HuH-7 (cell line): ENCODE measurements around the gene GALNT2.

ENCODE experiments used
- DNase-seq: peaks from one replicate; pipeline ENCODE4 v3.0.0; 2011; ENCODE audit warnings: low spot score

Gene GALNT2

DNA sequence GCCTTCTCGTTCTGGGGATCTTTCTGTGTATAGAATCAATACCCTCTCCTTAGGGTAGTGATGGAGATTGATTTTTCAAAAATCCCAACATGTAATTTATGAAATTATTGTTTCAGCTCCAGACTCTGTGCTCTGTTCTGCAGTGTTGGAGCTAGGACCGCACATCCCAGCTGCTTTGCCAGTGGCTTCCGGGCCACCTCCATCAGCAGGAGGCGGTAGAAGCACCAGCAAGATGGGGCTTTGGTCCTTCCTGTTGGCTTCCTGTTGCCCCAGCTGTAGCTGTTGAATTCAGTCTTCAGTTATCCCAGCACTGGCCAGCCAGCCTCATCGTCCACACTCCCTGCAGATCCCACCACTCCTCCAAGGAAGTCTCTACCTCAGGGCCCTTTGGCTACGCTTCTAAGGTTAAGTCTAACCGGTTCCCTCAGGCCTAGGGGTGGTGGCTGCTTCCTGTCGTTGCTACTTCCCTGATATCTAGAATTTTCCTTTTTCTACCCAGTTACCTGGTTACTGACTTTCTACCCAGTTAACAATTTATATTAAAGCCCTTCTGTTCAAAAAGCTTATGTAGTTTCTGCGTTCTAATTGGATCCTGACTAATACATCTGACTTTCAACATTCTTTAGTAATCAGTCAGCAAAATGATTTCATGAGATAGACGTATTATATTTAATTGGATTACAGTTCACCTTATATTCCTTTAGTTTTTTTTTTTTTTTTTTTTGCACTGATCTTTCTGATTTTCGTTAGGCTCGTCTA lies 24.6 kb downstream of the GALNT2 start:
- no peak for DNase-seq

DNA sequence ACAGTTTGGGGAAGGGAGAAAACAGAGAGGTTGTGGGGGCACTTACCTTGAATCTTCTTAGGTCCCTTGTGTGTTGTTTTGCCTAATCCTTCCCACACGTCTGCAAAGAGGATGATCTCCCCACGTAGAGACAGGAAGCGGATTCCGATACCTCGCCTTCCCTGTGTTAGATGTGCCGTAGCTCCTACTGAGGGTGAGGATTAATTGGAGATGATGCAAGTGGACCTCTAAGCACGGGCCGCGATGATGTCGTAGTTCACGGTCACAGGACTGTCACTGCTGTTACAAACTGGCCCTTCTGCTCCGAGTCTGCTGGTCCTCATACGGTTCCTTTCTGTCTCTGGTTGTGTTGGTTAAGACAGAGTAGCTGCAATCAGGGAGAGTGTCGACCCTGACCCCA lies 27.7 kb downstream of the GALNT2 start:
- DNase-seq = no peak

DNA sequence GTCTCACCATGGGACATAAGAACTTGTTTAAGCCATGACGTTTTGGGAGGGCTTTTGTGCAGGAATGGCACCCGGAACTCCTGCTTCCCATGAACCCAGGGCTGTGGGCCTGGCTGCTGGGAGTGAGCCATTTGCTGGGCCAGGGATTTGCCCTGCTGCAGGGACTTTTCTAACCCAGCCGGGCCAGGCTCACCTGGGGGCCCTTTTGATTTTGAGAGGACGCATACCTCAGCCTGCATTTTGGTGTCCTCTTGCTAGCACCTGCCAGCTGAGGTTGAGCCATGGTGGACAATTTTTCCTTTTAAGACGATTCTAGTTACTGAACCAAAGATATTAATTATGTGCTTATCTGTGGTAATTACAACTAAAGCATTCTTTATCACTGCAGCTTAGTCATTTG lies 28.9 kb downstream of the GALNT2 start:
- DNase-seq = no peak

DNA sequence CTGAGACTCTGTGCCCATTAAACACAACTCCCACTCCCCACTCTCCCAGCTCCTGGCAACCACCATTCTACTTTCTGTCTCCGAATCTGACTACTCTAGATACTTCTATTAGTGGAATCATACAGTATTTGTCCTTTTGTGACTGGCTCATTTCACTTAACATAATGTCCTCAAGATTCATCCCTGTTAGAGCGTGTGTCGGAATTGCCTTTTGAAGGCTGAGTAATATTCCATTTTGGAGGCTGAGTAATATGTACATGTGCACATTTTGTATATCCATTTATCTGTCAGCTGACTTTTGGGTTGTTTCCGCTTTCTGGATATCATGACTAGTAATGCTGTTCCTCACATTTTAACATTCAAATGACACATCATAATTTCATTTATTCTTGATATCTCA lies 30.3 kb downstream of the GALNT2 start:
- DNase-seq = no peak

DNA sequence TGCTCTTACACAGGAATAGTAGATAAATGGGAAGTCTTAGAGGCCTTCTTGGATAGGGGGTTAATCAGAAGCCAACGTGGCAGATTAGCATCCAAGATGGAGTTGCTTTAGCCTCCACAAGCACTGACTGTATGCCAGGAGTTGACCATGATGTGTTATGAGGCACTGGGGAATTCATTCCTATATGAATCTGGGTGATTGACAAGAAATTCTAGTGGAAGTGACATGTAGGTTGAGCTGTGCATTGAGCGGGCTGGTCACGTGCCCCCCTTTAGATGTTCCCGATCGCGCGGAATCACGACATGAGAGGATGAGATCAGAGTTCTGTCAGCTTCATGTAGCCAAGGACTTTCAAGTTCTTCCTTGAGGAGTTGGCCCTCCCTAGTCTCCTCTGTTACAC lies 31.7 kb downstream of the GALNT2 start:
- no peak for DNase-seq

DNA sequence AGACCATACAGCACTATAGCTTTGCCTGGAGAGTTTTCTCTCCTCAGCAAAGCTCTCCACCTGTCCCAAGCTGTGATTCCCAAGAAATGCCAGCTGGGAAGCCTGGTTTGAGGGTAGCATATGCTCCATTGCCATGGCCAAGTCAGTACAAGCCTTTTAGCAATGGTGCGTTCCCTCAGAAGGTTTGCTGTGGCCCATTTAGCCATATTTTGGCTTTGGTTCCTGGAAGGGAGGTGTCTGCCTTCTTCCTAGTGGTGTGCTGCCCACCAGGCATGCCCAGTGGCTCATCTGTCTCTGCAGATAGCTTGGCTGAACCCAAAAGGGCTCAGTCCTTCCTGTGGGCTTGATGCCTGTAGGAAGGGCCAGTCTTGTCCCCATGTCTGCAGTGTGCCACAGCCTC lies 32.4 kb downstream of the GALNT2 start:
- no peak for DNase-seq

DNA sequence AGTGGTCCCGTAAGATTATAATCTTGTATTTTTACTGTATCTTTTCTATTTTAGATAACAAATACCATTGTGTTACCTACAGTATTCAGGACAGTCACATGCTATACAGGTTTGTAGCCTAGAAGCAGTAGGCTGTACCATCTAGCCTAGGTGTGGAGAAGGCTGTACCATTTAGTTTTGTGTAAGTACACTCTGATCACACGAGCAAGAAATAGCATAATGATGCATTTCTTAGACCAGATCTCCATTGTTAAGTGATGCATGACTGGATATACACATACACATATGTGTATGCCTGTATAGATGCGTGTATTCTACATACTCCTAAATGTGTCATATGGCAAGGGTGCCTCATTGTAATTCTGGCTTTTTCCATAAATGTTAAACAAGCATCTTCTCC lies 33.9 kb downstream of the GALNT2 start:
- no peak for DNase-seq

DNA sequence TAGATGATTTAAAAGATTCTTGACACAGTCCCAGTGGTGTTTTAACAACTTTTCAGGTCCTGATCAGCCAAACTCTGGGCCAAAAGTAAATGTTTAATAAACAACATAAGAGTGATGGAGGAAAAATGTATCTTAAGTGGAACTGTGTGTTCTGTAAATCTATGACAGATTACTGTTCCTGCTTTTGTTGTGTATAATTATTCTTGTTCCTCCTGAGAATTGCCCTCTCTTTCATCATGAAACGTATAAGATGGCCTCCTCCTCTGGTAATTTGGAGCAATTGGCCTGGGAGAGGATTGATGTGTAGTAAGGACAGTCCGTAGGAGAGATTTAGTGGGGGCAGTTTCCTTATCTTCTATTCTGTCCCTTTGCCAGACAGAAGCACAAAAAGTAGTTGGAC lies 34.5 kb downstream of the GALNT2 start:
- no peak for DNase-seq

DNA sequence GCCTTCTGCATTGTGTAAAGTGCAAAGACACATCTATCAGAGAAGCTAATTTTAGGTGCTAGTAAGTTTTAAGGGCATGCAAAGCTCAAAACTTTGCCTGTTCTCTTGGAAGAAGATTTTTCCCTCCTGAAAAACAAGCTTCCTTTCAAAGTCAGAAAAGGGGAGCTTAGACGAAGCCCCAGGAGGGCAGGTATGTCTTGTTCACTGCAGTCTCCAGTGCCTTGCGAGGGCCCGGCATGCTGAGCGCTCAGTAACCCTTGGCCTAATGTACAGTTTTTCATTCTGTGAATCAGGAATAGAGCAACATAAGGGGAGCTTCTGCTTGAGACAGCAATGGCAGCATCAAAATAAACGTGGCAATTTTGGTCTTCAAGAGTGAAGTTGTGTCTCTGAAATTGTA lies 35.0 kb downstream of the GALNT2 start:
- no peak for DNase-seq

DNA sequence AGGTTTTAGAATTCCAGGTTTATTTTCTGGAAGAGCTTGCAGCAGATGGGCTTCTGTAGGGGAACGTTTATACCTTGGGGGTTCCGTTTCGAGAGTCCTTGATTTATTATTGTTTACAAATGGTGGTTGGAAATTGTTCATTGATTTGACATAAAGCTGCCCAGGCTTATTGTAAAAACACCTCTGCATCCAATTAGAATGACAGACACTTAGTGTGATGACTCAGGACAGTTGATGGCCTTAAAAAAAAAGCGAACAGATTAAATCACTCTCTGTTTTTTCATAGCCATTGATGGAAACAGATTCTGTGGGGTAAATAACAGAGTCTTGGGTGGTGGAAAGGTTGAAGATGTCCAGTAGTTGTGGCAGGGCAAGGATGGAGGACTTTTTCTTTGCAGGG lies 35.4 kb downstream of the GALNT2 start:
- DNase-seq = no peak

DNA sequence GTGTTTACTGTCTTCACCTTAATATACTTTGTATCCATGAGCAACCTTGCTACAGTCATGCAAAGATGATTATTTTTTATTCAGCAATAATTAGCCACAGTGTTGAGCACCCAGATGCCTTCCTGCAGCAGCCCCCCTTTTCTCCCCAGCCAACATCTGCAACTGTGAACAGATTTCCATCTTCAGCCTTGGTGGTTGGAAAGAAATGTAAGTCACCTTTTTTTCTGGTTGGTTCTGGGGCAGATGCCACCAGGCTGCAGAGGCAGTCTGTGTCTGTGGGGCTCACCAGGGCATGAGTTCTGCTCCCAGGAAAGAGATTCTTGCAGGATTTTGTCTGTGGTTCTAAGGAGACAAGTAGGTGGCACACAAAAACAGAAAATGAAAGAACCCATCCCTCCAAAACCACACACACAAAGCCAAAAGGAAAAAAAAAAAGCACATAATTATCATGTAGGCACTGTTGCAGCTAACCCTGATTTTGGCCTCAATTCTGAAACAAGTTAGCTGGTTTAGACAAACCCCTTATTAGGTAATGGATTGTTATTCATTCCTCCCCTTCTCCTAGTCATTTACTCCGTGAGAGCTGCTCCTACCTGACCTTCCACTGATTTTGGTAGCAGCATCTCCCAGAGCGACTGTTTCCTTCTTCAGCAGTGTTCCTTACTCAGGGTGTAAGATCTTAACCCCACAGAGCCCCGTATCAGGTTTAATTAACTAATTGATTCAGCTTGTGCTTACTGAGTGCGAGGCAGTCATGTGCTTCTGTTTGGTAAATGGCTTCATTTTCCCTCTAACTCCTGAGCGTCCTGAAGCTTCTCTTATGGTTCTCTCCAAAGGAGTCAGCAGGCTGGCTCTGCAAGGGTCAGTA lies 36.5 kb downstream of the GALNT2 start:
- DNase-seq = no peak

DNA sequence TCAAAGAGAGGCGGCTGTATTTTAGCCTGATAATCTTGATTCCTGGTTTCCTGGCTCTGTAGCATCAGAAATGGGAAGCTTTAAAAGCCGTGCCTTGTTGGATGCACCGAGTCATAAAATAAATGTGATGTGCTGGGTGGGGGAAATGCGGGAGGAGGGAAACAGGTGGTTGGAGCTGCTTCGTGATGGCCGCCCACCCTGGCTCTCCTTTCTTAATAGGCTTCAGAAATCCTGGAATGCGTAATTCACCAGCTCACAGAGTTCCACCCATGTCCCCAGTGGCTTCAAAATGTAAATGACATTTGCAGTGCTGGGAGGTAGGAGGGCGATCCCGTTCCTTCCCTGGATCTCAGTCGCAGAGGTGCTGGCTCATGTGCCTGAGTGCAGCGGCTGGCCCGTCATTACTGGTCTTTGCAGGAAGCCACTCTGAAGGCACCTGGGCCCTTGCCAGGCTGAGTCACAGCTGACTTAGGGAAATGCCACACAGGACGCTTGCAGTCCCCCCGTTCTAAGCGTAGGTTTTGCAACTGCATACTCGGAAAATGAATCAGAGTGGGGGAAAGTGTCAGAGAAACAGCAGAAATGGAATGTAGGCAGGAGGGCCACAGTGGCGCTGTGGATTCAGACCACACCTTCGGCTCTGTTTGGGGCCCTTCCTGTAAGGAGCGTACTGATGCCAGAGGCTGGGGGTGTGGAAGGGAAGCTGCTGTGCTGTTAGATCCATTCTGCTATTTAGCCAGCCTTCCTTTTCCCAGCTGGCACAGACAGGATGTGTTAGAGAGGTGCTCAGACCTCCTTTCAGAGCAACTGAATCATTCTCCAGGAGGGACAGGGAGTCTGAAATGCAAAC lies 37.6 kb downstream of the GALNT2 start:
- DNase-seq = peak; percentile 56

DNA sequence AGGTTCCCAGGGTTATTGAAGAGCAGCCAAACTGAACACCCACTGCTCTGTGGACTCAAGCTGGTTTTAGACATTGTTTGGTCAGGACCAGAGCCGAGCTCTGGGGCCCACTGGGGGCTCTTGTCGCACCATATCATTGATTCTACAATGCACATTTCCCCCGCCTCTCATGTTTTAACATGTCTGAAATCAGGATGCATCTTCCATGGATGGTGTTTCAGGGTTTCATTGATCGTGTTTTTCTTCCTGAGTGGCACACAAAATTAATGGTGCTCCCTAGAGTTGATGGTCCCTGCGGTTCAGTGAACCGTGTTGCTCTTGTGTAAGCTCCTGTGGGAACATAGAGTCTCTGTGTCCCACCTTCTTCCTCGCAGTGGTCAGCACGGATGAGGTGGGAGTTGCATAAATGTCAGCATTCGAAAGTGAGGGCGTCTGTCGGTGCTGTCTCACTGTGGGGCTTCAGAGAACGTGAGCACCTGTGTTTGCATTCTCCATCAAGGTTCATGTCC lies 38.3 kb downstream of the GALNT2 start:
- DNase-seq = no peak

DNA sequence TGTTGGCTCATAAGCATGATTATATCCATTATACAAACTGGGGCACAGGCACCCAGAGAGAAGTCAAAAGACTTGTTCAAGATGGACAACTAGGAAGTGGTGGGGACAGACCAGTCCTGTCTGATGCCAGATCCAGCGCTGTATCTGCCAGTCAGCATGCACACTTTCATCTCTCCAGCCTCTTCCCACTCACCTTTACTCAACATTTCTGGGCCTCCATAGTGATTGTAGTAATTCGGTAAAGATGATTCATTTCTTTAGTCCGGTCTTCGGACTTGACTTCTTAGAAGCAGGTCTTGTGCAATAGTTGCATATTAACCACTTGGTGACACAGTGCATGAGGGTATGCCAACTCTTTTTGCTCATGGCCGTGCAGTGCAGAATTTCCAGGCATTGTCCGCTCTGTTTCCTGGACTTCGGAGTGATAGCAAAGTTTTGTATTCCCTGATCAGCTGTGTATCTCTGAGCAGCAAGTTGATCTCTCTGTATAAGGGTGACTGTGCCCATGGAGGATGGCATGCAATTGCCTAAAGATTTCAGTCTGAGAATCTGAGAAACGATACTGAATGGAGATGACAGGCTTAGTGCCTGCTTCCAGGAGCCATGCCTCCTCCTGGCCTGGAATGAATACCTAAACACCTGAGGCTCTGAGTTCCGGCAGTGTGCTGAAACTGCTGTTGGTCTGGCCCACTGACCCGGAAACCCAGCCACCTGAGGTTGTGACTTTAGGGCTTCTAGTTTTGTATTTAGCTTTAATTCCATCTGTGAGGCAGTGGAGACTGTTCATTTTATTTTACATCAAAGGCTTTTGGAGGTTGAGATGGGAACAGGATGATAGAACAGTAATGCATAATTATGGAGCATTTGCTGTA lies 39.0 kb downstream of the GALNT2 start:
- DNase-seq = peak; percentile 65

DNA sequence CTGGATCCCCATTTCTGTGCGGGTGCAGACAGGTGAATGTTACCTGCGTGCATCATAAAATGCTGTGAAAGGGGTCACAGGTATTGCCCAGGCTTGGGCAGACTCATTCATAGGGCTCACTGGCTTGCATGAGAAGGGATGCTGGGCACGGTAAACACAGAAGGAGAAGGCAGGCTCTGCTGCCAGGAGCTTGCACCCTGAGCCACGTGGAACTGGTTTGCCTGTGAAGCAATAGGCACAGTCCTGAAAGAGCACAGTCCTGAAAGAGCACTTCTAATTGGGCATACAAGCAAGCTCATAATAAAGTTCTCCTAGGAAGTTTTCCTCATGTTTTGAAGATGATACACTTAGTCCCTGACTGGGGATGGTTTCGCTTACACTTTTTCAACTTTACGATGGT lies 40.9 kb downstream of the GALNT2 start:
- DNase-seq = no peak

DNA sequence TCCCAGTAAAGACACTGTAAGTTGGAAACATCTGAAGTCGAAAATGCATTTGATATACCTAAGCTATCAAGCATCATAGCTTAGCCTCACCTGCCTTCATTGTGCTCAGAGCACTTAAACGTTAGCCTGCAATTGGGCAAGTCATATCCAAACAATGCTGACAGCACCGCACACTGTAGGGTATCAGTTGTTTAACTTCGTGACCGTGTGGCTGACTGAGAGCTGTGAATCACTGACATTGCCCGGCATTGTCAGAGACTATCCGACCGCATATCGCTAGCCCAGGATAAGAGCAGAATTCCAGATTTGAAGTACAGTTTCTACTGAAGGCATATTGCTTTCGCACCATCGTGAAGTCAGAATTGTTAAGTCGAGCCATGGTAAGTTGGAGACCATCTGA lies 41.5 kb downstream of the GALNT2 start:
- DNase-seq = no peak

DNA sequence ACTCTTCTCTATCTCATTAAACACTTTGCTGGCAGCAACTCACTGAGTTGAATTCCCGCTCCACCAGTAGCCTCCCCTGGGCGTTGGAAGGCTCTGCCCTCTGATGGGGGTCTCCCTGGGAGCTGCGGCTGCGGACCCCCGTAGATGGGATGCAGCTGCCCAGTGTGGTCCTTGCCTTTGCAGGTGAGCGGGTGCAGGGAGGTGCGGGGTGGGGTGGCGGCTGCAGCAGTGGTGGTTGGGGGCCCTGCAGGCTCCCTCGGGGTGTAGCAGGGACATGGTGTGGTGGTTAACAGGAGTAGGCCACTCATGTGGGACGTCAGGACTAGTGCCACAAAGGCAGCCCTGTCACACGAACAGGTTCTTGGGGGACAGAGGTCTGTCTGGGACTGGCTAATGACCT lies 42.0 kb downstream of the GALNT2 start:
- DNase-seq = no peak

DNA sequence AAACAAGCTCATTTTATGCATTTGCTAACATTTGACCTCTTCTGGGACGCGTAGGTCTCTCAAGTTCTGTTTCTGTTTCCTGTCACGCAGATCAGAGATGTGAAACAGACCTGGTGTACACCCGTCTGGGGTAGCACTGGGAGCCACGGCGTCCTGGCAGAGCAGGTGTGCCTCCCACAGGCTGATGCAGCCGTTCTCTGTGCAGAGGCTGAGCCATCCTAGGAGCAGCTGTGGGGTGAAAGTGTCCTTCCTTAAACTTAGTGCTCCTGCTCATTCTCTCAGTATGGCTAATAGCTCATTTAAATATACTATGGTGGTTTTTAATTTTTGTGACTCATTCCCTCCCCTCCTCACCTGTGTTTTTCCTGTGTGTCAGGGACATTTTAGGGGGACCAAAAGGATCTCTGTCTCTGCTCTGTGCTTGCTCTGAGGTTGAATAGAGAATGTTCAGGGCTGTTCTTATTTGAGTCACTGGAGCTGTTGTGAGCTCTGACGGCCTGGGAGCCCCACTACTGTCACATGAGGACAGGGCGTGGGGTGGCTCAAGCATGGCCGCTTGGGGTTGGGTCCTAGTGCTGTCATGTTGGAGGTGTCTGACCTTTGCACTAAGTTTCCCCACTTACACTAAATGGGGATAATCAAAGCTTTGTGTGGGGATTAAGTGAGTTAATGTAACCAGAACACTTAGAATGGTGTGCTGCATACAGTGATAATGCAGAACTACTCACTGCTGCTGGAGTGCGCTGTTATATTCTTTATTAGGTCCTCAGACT lies 43.0 kb downstream of the GALNT2 start:
- DNase-seq = no peak

DNA sequence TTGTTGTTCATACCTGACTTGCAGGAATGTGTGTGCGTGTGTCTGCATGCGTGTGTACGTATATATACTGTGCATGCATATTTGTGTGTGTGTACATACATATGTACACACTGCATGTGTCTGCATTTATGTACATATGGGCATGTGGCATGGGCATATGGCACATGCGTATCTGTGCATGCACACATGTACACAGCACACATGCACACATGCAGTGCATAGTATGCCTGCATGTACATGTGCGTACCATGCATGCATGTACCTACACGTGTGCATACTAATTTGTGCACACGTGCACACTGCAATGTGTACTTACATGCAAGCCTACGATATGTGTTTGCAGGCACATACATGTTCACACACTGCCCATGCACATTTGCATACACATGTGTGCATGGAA lies 43.9 kb downstream of the GALNT2 start:
- DNase-seq = no peak

DNA sequence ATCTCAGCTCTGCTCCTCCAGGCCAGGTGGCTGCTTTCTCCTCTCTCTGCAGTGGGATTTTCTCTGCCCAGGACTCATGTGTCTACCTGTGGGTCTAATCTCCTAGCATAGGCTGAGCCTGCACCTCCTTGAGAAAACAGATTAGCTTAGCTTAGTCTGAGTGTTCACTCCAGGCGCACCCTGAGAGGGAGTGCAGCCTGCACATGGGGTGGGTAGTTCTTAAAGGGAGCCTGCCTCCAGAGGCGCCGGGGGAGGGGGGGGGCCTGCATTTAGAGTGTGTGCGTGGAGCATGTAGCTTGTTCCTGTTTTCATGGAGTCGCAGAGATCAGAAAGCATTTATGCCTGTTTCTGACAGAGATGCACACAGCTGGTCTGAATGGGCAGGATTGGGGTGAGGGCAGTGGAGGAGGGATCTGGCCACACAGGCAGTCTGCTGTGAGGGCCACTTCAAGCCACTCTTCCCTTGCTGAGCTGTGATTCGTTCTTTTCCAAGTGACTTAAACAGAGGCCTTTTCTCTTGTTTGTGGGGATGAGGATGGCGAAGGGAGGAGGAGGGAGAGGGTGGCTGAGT lies 45.2 kb downstream of the GALNT2 start:
- no peak for DNase-seq
